T-helper 2 cell treated with Interferon-gamma antibody and Interleukin-4, amounts not matched to agents 5 μg/mL and 100 μg/mL, for 36 hours (primary cell): ENCODE data around the gene RLN1.
A peak's percentile ranks its signal among the peaks of the same experiment; 100 is the strongest.
"Not testable (repeated sequence)": the region's sequence is repeated elsewhere in the genome, so short reads cannot be mapped to it uniquely, and the experiment has no call there.

Source experiments
- DNase-seq: peaks from one replicate; pipeline ENCODE4 v3.0.0; 2021; ENCODE audit warnings: low spot score
- H3K27ac Mint-ChIP-seq: one replicate; pipeline ENCODE4 v1.8.0; 2021; ENCODE audit warnings: mild to moderate bottlenecking, mixed read lengths
- H3K27me3 Mint-ChIP-seq: one replicate; pipeline ENCODE4 v1.8.0; 2021; ENCODE audit warnings: low read depth, mixed read lengths
- H3K36me3 Mint-ChIP-seq: one replicate; pipeline ENCODE4 v1.8.0; 2021; ENCODE audit warnings: low read depth, mixed read lengths
- H3K4me1 Mint-ChIP-seq: one replicate; pipeline ENCODE4 v1.8.0; 2021; ENCODE audit warnings: low read depth, mixed read lengths
- H3K4me3 Mint-ChIP-seq: one replicate; pipeline ENCODE4 v1.8.0; 2022; ENCODE audit warnings: mild to moderate bottlenecking, moderate library complexity, mixed read lengths
- H3K9me3 Mint-ChIP-seq: one replicate; pipeline ENCODE4 v1.8.0; 2021; ENCODE audit warnings: mixed read lengths

Gene RLN1

GRCh38 chr9:5355226-5355625, 15.6 kb upstream of the RLN1 start:
- Mint-ChIP-seq H3K9me3 (peaks cover 25% of the 10 kb centered on the region), H3K4me1 (peaks cover 27% of the 10 kb centered on the region), H3K27ac (no peak overlapping the region), H3K27me3 (no peaks in the 10 kb centered on the region), H3K4me3 (no peak overlapping the region), H3K36me3 (peaks cover 22% of the 10 kb centered on the region)
- no peak for DNase-seq

GRCh38 chr9:5354184-5354583, 14.5 kb upstream of the RLN1 start:
- H3K9me3 Mint-ChIP-seq: peaks cover 34% of the 10 kb centered on the region
- H3K27ac Mint-ChIP-seq: peak overlapping the region; percentile 17
- H3K36me3 Mint-ChIP-seq: peaks cover 27% of the 10 kb centered on the region
- H3K27me3 Mint-ChIP-seq: no peaks in the 10 kb centered on the region
- H3K4me1 Mint-ChIP-seq: peaks cover 27% of the 10 kb centered on the region
- H3K4me3 Mint-ChIP-seq: peak overlapping the region; percentile 24
- DNase-seq: no peak

- no peak for DNase-seq
- Mint-ChIP-seq H3K27me3 (no peaks in the 10 kb centered on the region), H3K36me3 (peaks cover 23% of the 10 kb centered on the region), H3K4me1 (peaks cover 27% of the 10 kb centered on the region), H3K27ac (no peak overlapping the region), H3K4me3 (peak overlapping the region; percentile 50), H3K9me3 (peaks cover 42% of the 10 kb centered on the region)
Observed at GRCh38 chr9:5352637-5353248, 13.1 kb upstream of the RLN1 start.

- Mint-ChIP-seq H3K27me3 (no peaks in the 10 kb centered on the region), H3K4me3 (peak overlapping the region; percentile 70), H3K4me1 (peaks cover 22% of the 10 kb centered on the region), H3K27ac (peak overlapping the region; percentile 7), H3K36me3 (peaks cover 19% of the 10 kb centered on the region), H3K9me3 (no peaks in the 10 kb centered on the region)
- no peak for DNase-seq
Observed at GRCh38 chr9:5336688-5337087, 3.0 kb downstream of the RLN1 start.

GRCh38 chr9:5331276-5331675, 8.4 kb downstream of the RLN1 start:
- Mint-ChIP-seq H3K36me3 (peaks cover 39% of the 10 kb centered on the region), H3K4me1 (peaks cover 16% of the 10 kb centered on the region)
- H3K9me3 Mint-ChIP-seq, H3K27ac Mint-ChIP-seq, H3K4me3 Mint-ChIP-seq, DNase-seq, H3K27me3 Mint-ChIP-seq: not testable (repeated sequence)

- no peak for DNase-seq
- Mint-ChIP-seq H3K36me3 (peaks cover 20% of the 10 kb centered on the region), H3K4me3 (no peak overlapping the region), H3K27me3 (no peaks in the 10 kb centered on the region), H3K4me1 (peaks cover 14% of the 10 kb centered on the region), H3K27ac (peak overlapping the region; percentile 15), H3K9me3 (peaks cover 4% of the 10 kb centered on the region)
Observed at GRCh38 chr9:5326893-5327548, 12.7 kb downstream of the RLN1 start.

- no peaks in the 10 kb centered on the region for H3K27me3 Mint-ChIP-seq
- H3K27ac Mint-ChIP-seq: no peak overlapping the region
- H3K4me3 Mint-ChIP-seq: no peak overlapping the region
- peaks cover 14% of the 10 kb centered on the region for H3K4me1 Mint-ChIP-seq
- DNase-seq: no peak
- H3K36me3 Mint-ChIP-seq: peaks cover 16% of the 10 kb centered on the region
- H3K9me3 Mint-ChIP-seq: peaks cover 4% of the 10 kb centered on the region
Observed at GRCh38 chr9:5326187-5326586, 13.5 kb downstream of the RLN1 start.

GRCh38 chr9:5321601-5322000, 18.1 kb downstream of the RLN1 start:
- not testable (repeated sequence) for H3K4me3 Mint-ChIP-seq, H3K36me3 Mint-ChIP-seq, H3K9me3 Mint-ChIP-seq, H3K27me3 Mint-ChIP-seq, DNase-seq, H3K27ac Mint-ChIP-seq
- H3K4me1 Mint-ChIP-seq: peaks cover 12% of the 10 kb centered on the region

GRCh38 chr9:5321058-5321457, 18.6 kb downstream of the RLN1 start:
- no peak for DNase-seq
- H3K36me3 Mint-ChIP-seq: no peaks in the 10 kb centered on the region
- peaks cover 6% of the 10 kb centered on the region for H3K4me1 Mint-ChIP-seq
- H3K4me3 Mint-ChIP-seq: no peak overlapping the region
- peaks cover 6% of the 10 kb centered on the region for H3K9me3 Mint-ChIP-seq
- H3K27me3 Mint-ChIP-seq: no peaks in the 10 kb centered on the region
- no peak overlapping the region for H3K27ac Mint-ChIP-seq

- Mint-ChIP-seq H3K36me3 (peaks cover 11% of the 10 kb centered on the region), H3K9me3 (peaks cover 20% of the 10 kb centered on the region)
- not testable (repeated sequence) for H3K27ac Mint-ChIP-seq, H3K4me1 Mint-ChIP-seq, H3K27me3 Mint-ChIP-seq, DNase-seq, H3K4me3 Mint-ChIP-seq
Observed at GRCh38 chr9:5316406-5316805, 23.3 kb downstream of the RLN1 start.

- peaks cover 11% of the 10 kb centered on the region for H3K36me3 Mint-ChIP-seq
- DNase-seq: no peak
- H3K27ac Mint-ChIP-seq: no peak overlapping the region
- H3K27me3 Mint-ChIP-seq: peaks cover 4% of the 10 kb centered on the region
- H3K9me3 Mint-ChIP-seq: peaks cover 20% of the 10 kb centered on the region
- no peak overlapping the region for H3K4me3 Mint-ChIP-seq
- peaks cover 3% of the 10 kb centered on the region for H3K4me1 Mint-ChIP-seq
Observed at GRCh38 chr9:5315187-5315923, 24.3 kb downstream of the RLN1 start.

GRCh38 chr9:5310851-5311250, 28.8 kb downstream of the RLN1 start:
- Mint-ChIP-seq H3K4me1 (peaks cover 4% of the 10 kb centered on the region), H3K4me3 (no peak overlapping the region), H3K27ac (no peak overlapping the region), H3K27me3 (peaks cover 8% of the 10 kb centered on the region), H3K9me3 (peaks cover 14% of the 10 kb centered on the region), H3K36me3 (peaks cover 11% of the 10 kb centered on the region)
- DNase-seq: no peak

GRCh38 chr9:5305741-5306140, 33.9 kb downstream of the RLN1 start:
- DNase-seq: no peak
- Mint-ChIP-seq H3K4me3 (no peak overlapping the region), H3K27me3 (peaks cover 6% of the 10 kb centered on the region), H3K9me3 (no peaks in the 10 kb centered on the region), H3K4me1 (peaks cover 23% of the 10 kb centered on the region), H3K27ac (no peak overlapping the region), H3K36me3 (no peaks in the 10 kb centered on the region)
